Adipose tissue (tissue), 3 donors: ENCODE data around the gene ATXN1. TPM values are rescaled to one million over a fixed set of nuclear protein-coding genes. Genes with fewer than 3 reads are reported as not detected.
"Not testable (repeated sequence)": the region's sequence is repeated elsewhere in the genome, so short reads cannot be mapped to it uniquely, and the experiment has no call there.

Experiments
- H3K27ac ChIP-seq: one replicate; pipeline ENCODE4 v1.5.1; 2013; ENCODE audit warnings: low read depth, low read length
- WGBS, 3 donors: extraction: QIAGEN DNeasy Blood & Tissue Kit; methylation state at CpG; one replicate each; pipeline ENCODE4 v1.1.7; 2013; 5-methylcytosine and 5-hydroxymethylcytosine counted together
- polyA plus RNA-seq, 3 donors: library from polyadenylated mRNA; stranded (reverse); fragments of 200-250 nt; gene quantifications; one replicate each; pipeline ENCODE4 v1.2.3, GENCODE V29; 2013
- donor health status: healthy with polysubstance abuse.
- donor health status: Bipolar disorder and iron deficiency.
- donor health status: healthy.

ATXN1 gene
- polyA plus RNA-seq, 3 donors: 2.6 to 7.2 (median 6.8) TPM

DNA sequence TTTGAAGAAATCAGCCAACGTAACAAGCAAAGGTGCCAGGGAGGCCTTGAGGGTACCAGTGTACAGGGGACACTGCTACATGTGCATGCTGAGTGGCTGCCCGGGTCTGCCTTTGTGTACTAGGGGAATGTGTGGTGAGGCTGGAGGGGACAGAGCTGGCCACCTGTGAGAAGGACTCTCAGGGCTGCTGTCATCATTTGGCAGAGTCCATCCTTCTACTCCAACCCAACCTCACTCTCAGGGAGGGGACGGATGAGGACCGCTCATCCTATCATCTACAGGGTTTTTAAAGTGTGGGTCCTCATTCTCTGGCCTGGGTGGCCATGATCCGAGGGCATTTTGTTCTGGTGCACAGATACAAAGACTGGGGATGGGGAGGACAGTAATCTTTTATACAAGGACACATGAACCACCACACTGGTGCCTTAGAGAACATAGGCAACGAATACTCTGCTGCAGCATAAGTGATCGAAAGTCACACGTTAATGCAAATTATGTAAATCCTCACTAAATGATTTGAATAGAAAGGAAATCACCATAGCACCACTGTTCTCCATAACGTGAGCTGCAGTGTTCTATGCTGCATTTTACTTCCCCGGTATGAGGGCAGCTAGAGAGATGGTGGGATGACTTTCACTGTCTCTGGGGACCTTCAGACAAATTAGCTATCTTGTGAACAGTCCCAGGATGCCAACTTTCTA lies 341.5 kb downstream of the ATXN1 start:
- 90 to 94% (median 91%) methylated on average over 10 of the region's 10 CpGs for WGBS, 3 donors
- H3K27ac ChIP-seq: no peak overlapping the region

DNA sequence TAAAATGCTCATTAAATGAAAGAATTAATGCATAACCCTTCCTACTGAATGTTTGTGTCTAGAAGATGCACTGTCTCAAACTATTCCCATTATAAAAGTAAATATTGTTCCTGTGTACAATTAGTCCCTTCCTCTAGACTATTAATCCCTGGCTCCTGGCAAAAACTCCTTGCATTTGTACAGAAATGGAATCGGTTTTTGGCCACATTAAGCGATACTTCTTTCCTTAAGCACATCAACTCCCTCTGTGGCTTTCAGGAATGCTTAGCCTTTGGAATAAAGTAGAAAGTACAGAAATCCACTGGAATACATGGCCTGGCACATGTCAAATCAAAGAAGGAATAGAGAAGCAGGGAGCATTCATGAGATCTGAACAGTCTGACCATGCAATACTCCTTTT lies 343.1 kb downstream of the ATXN1 start:
- H3K27ac ChIP-seq: no peak overlapping the region
- WGBS, 3 donors: 54 to 77% (median 67%) methylated on average over 2 of the region's 2 CpGs

DNA sequence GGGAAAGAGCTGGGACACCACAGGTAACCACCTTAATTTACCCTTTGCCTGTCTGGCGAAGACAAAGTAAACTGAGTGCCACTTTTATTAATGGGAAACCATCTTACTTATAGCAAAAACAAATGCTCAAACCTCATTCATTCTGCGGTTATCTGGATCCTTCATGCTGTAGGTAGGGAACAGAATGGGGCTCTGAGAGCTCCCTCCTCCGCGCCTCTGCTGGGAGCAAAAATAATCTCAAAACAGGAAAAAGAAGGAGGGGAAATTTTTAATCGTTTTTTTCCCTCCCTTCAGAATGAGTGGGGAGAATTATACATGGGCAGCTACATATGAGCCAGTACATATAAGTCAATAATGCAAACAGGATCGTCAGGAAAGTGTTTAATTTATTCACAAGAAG lies 345.6 kb downstream of the ATXN1 start:
- 85 to 89% (median 87%) methylated on average over 6 of the region's 6 CpGs for WGBS, 3 donors

DNA sequence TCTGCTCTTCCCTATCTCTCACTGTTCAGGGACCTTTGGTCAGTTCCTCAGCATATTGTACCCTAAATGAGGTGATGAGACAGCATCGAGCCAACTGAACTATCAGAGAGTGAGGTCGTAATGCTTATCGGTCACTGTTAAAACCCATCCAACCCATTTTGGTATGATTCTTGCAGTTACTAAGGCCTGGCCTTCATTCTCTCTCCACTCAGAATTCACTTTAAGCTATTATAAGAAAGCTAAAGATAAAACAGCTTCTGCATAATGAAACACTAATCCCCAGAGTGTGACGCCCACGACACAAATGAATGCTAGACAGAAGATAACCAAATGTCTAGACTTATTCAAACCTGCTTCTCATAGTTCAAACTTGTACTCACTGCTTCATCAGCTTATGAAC lies 347.1 kb downstream of the ATXN1 start:
- 62 to 76% (median 70%) methylated on average over 5 of the region's 5 CpGs for WGBS, 3 donors
- H3K27ac ChIP-seq: no peak overlapping the region

More for the DNA sequence above, 345.6 kb downstream of the ATXN1 start:
- H3K27ac ChIP-seq: no peak overlapping the region

DNA sequence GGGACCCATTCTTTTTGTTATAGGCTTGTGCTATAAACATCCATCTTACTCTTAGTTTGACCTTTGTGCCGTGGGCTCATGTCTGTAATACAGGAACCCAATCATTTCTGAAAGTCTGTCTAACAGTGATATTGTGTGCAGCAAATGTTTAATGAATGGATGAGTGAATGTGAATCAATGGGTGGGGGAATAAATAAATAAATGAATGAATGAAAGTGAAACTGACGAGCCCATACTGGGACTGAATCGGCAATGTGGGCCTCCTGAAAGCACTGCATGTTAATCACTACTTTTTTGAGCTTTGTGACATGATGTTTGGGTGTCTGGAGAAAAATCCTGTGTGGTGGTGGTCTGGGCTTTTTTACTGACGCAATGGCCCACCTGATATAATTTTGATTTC lies 347.9 kb downstream of the ATXN1 start:
- H3K27ac ChIP-seq: no peak overlapping the region
- WGBS, 3 donors: 82 to 90% (median 85%) methylated on average over 4 of the region's 4 CpGs

DNA sequence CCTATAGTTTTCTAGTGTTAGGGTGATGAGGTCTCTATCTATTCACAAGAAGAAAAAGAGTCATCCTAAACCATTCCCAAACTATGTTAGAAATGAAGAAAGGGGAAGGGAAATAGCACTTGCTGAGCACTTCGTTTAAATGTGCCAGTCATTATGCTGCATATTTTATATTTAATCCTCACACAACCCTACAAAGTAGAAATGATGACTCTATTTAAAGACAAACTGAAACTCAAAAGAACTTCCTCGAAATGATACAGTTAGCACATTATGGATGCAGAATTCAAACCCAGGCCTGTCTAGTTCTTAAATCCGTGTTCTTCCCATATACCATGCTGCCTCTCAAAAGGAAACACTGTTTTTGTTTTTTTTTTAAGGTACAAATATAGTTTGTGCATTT lies 348.3 kb downstream of the ATXN1 start:
- 65 to 88% (median 78%) methylated on average over 3 of the region's 3 CpGs for WGBS, 3 donors
- H3K27ac ChIP-seq: no peak overlapping the region

DNA sequence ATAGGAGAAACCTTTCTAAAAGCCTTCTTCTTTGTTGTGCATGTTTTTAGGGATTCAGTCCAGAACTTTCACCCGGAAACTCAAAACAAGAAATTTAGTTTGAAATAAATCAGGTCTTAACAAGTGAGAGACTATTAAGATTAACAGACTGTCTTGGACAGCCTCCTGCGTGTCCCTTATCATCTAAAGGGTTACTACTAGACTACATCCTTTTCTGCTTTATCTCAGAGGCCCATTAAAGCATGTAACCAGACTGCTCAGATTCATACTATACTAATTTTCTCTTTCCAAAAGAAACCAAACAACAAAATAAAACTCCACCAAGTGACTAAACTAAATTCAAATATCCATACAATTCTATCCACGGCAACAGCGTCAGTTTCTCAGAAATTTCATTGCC lies 349.1 kb downstream of the ATXN1 start:
- no peak overlapping the region for H3K27ac ChIP-seq
- 92 to 96% (median 94%) methylated on average over 4 of the region's 4 CpGs for WGBS, 3 donors

DNA sequence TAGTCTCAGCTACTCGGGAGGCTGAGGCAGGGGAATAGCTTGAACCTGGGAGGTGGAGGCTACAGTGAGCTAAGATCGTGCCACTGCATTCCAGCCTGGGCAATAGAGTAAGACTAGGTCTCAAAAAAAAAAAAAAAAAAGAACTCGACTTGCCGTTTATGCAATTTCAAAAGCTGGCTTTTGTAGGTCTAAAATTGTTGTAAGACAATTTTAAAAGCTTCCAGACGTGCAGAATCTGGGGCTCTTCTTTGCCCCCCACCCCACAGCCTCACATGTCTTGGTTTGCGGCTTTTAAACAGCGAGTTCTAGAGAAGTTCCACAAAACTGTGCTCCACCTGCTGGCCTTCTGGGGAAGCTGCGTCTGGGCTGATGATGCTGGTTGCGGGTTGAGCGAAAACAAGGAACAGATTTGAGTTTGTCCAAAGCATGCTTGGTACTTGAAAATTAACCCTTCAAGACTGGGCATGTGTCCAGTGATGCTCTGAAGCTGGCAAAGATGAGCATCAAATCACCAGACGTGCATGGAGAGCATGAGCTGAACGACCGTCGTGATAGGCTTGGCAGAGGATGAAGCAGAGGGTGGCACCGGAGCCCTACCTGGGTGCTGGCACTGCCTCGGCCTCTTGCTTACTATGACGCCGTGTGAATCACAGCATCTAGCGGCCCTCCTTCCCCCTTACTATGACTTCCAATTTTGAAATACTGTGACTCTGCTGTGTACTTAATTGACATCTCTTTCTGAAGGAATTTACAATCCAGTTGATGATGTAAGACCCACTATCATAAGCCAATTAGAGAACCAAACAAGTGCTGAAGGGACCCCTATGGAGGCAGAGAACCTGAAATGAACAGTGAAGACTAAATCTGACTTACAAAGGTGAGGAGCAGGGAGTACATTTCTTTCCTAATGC lies 351.5 kb downstream of the ATXN1 start:
- WGBS, 3 donors: 60 to 69% (median 63%) methylated on average over 19 of the region's 19 CpGs
- no peak overlapping the region for H3K27ac ChIP-seq

DNA sequence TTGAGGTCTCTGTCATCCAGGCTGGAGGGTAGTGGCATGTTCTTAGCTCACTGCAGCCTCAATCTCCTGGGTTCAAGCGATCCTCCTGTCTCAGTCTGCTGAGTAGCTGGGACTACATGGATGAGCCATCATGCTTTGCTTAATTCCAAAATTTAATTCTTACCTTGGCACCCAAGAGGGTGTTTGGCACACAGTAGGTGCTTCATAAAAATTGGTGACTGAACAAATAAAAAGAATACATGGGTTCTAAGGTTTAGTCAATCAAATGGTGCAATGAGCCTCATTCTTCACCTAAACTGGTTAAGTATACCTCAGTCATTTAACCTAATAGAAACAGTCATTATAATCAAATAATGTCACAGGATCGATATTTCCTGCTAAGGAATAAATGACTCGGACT lies 352.5 kb downstream of the ATXN1 start:
- 92 to 98% (median 96%) methylated on average over 3 of the region's 3 CpGs for WGBS, 3 donors

DNA sequence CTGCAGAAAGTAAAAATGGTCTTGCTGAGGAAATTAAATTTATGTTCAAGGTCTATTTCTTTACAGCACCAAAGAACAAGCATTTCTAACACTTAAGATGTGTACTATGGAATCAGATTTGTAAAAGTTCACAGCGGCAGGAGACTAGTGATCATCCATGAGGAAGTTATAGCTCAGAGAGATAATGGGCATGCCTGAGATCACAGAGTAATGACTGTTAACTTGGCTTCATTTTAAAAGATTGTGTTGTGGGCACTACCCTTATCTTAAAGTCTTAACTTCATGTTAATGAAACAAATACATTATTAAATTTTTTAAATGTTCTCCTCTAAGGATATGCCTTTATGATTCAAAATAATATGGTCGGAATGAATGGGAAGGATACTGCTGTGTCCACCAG lies 354.3 kb downstream of the ATXN1 start:
- H3K27ac ChIP-seq: no peak overlapping the region
- 80 to 91% (median 83%) methylated on average over 2 of the region's 2 CpGs for WGBS, 3 donors

More for the DNA sequence above, 352.5 kb downstream of the ATXN1 start:
- no peak overlapping the region for H3K27ac ChIP-seq

DNA sequence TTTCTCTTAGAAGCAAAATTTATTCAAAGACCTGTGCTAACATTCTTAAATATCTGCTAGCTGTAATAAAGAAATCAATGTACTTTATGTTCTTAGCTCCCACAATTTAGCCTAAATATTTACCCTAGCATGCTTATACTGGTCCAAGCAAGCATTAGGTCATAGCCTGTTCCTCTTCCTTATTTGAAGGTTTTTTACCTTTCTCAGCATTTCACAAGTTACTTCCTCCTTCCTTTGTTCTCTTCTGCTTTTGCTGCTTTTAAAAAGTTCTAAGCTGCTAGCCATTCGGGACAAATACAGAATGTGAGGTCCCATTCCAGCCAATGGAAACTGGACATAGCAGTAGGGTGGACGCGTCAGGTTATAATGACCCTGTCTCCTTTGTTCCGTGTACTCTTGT lies 354.7 kb downstream of the ATXN1 start:
- H3K27ac ChIP-seq: not testable (repeated sequence)
- WGBS, 3 donors: 67 to 94% (median 67%) methylated on average over 4 of the region's 4 CpGs

DNA sequence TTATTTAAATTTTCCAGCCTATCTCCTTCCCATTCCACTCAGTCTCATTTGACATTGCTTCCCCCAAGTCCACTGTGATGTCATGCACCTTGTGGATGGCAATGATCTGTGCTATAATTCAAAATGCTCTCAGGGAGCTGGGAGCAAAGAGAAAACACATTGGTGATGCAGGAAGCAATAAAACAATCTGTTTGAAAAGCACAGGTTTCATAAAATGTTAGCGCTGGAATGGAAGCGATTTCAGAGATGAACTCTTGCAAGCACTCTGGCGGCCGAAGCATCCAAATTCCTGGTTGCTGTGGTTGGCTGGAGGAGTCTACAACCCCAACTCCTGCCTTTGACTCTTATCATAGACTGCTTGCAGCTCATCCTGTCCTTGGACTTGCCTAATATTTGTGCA lies 355.9 kb downstream of the ATXN1 start:
- H3K27ac ChIP-seq: no peak overlapping the region
- WGBS, 3 donors: 93 to 96% (median 93%) methylated on average over 4 of the region's 4 CpGs

DNA sequence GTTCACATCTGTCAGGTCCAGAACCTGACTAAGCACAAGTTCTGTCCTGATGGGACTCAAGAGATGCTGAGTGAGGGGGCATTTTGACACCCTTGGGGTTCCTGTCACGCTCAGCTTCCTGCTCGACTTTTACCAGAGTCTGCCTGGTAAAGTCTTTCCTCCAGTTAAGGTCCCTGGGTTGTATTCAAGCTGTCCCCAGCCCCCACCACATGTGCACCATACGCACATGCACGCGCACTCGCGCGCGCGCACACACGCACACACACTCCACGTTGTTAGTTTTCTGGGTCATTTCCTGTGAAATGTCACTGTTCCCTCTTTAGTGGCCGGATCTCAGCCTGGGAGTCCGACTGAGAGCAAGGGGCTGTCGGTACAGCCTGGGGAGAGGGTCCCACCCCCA lies 356.8 kb downstream of the ATXN1 start:
- no peak overlapping the region for H3K27ac ChIP-seq
- 83 to 92% (median 87%) methylated on average over 15 of the region's 15 CpGs for WGBS, 3 donors

DNA sequence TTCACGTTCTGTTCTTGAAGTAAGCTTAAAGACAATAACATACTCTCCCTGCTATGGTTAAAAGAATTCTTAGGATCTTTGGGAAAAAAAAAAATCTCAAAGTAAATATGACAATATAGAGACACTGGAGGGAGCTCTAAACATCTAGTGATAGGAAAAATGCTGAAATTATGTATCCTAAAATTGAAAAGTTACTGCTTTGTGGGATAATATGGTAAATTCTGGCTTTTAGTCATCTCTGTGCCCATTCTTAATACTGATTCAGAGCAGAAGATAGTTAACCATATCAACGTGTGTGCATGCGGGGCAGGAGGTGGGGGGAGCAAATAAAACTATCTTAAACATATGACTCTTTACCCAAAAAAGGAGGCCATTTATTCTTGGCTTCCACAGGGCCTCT lies 357.4 kb downstream of the ATXN1 start:
- no peak overlapping the region for H3K27ac ChIP-seq
- 51 to 64% (median 55%) methylated on average over 3 of the region's 3 CpGs for WGBS, 3 donors

DNA sequence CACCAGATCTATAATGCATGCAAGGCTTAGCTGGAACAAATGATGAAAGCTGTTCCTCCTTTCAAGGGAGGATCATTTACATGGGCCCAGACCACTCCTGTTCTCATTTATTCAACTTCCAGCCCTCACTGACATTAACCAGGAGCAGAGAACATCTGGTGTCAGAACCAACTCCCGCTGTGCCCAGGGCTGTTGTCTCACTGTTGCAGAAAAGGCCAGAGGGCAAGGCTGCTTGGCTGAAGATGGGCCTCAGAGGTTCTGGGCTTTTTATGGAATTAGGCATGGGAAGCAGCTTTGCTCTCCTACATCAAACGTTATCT lies 358.7 kb downstream of the ATXN1 start:
- WGBS, 3 donors: 68 to 88% (median 68%) methylated on average over 2 of the region's 2 CpGs
- H3K27ac ChIP-seq: no peak overlapping the region

DNA sequence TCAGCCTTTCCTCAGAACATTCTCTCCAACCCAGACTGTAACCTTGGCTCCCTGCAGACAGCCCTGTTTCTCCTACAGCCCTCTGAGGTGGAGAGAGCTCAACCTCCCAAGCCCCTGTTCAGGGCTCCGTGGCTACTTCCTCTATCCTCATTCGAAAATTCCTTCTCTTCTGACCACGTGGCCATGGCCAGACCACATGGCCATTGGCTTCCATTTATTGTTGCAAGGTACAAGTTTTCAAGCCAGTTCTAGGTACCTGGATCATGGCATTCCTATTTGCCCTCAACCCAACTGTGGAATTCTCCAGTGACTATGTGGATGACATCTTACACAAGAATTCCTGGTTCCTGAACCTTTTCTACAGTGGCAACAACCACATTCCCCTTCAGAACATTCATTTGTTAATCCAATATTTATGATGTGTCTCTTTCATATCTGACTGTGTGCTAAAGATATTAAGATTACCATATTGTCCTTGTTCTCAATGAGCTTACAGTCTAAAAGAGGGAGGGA lies 361.0 kb downstream of the ATXN1 start:
- WGBS, 3 donors: 83 to 96% (median 93%) methylated on average over 3 of the region's 3 CpGs
- H3K27ac ChIP-seq: no peak overlapping the region

DNA sequence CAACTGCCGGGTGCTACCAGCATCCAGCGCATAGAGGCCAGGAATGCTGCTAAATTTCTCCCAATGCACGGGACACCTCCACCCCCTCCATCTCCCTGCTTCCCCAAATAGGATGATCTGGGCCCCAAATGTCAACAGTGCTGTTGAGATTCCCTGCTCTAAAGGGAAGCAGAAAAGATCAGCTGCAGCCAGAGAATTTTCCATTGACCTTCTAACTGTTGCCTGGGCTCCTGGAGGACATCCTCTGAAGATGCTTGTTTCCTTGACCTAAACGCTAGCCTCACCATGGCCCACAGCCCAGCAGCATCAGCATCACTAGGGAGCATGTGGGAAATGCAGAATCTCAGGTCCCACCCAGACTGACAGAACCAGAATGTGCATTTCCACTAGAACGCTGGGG lies 361.6 kb downstream of the ATXN1 start:
- H3K27ac ChIP-seq: no peak overlapping the region
- 88 to 93% (median 93%) methylated on average over 5 of the region's 5 CpGs for WGBS, 3 donors

DNA sequence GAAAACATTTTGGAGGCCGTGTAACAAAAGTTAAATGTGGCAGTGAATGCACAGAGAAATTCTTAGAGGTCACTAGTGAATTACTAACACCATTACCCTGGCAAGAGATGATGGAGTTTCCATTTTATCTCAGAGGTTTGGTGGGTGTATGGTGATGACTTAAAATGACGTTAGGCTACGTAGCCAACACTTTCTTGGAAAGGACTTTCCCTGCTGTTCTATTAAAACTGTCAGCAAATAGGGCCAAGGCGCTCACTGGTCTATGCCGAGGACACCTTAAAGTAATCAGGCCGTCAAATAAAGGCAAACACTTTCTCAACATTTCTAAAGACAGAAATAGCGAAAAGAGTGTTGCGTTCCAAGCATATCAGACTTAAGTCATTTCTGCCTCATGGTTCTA lies 362.1 kb downstream of the ATXN1 start:
- WGBS, 3 donors: 78 to 82% (median 79%) methylated on average over 8 of the region's 8 CpGs
- no peak overlapping the region for H3K27ac ChIP-seq

DNA sequence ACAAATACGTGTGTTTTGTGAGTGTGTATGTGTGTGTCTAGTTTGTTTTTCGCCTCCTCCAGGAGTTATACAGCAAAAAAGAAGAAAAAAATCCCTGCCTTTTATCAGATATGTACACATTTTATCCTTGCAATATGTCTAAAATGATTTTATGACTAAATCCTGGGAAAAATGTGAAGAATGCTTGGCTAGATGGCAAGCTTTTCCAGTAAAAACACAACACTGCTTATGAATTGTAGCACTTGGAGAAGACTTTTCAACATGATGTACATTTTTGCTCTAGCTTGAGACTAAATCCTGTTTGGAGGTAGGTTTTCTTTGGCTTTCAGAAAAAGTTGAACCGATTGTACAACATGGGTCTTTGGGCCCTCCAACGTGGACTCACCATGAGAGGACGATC lies 362.7 kb downstream of the ATXN1 start:
- no peak overlapping the region for H3K27ac ChIP-seq
- WGBS, 3 donors: 84 to 93% (median 90%) methylated on average over 5 of the region's 5 CpGs

DNA sequence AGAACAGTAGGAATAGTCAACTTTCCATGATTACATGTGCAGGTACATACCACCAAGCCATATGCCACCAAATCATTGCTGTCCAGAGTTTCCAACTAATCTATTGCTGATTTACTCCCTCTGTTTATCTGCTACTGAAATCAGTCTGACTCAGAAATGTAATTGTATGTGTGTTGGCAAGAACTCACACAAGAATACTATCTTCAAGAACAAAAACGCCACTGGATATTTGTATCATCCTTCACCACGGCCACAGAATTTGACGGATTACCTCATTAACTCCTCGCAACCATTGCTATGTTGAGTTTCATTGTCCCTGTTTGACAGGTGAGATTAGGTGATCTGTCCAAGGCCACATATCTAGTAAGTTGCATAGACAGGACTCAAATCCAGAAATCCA lies 363.6 kb downstream of the ATXN1 start:
- WGBS, 3 donors: 78 to 89% (median 86%) methylated on average over 4 of the region's 4 CpGs
- no peak overlapping the region for H3K27ac ChIP-seq
